HPDE6-E6E7 (cell line): Measurements from ENCODE around the gene CELA3B.
"Not testable (repeated sequence)": the region's sequence is repeated elsewhere in the genome, so short reads cannot be mapped to it uniquely, and the experiment has no call there.

ENCODE experiments used
- DNase-seq: peaks from one replicate; pipeline ENCODE4 v3.0.0; 2011; ENCODE audit warnings: missing footprints; ENCODE audit errors: extremely low spot score

The CELA3B gene

GRCh38 chr1:21975296-21975695, 1.5 kb upstream of the CELA3B start:
- DNase-seq: not testable (repeated sequence)

DNA sequence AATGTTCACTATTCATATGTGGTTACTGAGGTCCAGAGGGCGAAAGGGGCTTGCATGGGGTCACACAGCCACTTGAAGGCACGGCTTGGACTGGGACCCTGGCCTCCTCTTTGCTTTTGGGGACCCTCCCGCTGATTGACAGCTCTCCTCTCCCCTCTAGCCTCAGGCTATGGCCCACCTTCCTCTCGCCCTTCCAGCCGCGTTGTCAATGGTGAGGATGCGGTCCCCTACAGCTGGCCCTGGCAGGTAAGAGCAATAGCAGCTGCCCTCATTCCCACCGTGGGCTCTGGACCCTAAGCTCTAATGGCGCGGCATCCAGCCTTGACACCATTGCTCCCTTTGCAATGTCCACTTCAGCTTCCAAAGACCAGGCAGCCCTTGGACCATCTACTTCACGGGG, 1.4 kb downstream of the CELA3B start:
- DNase-seq: not testable (repeated sequence)

DNA sequence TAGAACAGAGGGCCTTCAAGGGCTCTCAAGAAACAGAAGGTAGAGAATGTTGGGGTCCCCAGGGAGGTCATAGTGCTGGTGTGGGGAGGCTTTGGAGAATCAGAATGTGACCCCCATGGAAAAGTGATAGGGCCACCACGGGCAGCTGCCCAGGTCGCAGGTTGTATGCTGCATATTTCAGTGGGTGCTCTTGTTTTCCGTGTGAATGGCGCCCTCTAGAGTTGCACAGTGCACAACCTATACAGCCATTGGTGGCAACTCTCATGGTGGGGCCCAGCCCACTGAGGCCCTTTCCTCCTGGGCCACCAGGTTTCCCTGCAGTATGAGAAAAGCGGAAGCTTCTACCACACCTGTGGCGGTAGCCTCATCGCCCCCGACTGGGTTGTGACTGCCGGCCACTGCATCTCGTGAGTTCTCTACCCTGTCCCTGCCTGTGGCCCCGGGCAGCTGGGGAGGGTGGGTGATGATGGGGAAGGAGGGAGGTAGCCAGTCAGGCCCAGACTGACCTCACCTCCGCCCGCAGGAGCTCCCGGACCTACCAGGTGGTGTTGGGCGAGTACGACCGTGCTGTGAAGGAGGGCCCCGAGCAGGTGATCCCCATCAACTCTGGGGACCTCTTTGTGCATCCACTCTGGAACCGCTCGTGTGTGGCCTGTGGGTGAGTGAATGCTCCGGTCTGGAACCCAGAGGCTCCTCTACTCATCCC, 3.8 kb downstream of the CELA3B start:
- not testable (repeated sequence) for DNase-seq

DNA sequence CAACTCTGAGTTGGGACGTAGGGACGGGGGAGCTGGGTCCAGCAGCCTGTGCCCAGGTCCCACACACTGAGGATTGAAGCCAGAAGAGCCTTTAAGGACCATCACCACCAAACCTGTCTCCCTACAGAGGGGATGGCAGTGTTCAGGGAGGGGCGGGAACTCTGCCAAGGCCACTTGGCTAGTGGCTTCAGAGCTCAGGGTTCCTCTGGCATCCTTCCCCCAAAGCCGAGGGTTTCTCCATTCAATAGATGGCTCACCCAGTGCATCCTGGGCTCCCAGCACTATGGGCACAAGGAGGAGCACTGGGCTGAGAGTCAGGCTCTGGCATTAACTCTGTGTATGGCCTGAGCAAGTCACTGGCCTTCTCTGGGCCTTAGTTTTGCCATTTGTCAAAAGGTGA, 4.4 kb downstream of the CELA3B start:
- DNase-seq: not testable (repeated sequence)

DNA sequence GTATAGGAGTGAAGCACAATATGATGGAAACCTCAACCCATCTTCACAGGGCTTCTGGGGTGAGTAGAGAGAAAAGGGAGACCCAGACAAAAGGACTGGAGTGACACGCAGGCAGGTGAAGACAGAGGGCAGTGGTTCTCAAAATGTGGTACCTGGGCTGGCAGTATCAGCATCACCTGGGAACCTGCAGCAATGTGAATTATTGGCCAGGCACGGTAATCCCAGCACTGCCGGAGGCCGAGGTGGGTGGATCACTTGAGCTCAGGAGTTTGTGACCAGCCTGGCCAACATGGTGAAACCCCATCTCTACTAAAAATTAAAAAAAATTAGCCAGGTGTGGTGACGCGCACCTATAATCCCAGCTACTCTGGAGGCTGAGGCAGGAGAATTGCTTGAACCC, 5.3 kb downstream of the CELA3B start:
- DNase-seq: not testable (repeated sequence)

DNA sequence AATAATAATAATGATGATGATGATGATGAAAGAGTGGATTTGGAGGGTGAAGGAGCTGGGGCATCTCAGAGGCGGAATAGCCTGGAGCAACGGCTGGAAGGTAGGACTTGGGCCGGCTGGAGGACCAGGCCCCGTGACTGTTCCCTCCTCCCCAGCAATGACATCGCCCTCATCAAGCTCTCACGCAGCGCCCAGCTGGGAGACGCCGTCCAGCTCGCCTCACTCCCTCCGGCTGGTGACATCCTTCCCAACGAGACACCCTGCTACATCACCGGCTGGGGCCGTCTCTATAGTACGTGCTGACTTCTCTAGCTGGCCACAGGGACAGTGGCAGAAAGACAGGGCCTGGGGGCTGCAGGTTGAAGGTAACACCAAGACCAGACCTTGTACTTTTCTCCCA, 6.7 kb downstream of the CELA3B start:
- DNase-seq: not testable (repeated sequence)

- not testable (repeated sequence) for DNase-seq
Observed at GRCh38 chr1:21985893-21986292, 9.1 kb downstream of the CELA3B start.

DNA sequence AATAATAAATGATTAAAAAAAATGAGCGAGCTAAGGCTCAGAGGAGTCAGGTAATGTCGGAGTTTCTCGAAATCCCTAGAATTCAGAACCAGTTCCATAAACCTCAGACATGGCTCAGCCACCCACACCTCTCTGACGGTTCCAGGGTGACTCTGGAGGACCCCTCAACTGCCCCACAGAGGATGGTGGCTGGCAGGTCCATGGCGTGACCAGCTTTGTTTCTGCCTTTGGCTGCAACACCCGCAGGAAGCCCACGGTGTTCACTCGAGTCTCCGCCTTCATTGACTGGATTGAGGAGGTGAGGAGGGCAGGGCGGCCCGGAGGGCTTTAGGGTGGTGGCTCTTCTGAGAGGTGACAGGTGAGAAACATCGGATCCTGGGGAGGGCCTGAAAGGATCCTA, 9.6 kb downstream of the CELA3B start:
- not testable (repeated sequence) for DNase-seq

DNA sequence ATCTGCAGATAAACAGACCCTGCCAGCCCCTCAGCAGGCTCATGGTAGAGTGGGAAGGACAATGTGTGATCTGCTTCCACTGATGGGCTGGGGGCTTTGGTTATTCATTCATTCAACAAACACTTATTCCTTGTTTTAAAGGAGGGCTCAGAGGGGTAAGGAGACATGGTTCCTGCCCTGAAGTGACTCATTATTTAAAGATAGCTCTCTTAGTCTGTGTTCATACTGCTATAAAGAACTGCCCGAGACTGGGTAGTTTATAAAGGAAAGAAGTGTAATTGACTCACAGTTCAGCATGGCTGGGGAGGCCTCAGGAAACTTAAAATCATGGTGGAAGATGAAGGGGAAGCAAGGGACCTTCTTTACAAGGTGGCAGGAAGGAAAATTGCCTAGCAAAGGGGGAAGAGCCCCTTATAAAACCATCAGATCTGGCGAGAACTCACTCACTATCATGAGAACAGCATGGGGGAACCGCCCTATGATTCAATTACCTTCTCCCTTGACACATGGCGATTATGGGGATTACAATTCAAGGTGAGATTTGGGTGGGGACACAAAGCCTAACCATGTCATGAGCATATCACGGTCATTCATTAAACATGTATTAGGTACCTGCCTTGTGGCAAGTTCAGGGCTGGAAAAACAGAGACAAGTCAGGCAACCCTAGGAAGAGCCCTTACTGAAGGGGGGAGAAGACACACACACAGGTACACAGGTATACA, 13.0 kb downstream of the CELA3B start:
- not testable (repeated sequence) for DNase-seq

- DNase-seq: not testable (repeated sequence)
Observed at GRCh38 chr1:21992186-21992585, 15.4 kb downstream of the CELA3B start.

- not testable (repeated sequence) for DNase-seq
Observed at GRCh38 chr1:21994716-21995115, 17.9 kb downstream of the CELA3B start.

DNA sequence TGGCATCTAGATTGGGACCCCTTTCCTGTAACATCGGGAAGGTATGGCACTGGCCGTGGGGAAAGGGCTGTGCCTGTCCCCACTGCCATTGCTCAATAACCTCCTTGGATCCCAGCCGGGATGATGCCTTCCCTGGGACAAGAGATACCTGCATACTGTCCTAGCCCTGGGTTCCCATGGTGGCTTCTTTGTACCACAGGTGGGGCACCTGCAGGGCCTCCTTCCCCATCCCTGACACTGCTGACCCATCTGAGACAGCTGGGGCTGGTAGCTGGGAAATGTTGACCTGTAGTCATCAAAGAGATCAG, 19.8 kb downstream of the CELA3B start:
- not testable (repeated sequence) for DNase-seq

- DNase-seq: not testable (repeated sequence)
Observed at GRCh38 chr1:21997891-21998623, 21.2 kb downstream of the CELA3B start.

- DNase-seq: not testable (repeated sequence)
Observed at GRCh38 chr1:21998624-21999294, 21.9 kb downstream of the CELA3B start.

- not testable (repeated sequence) for DNase-seq
Observed at GRCh38 chr1:21999645-22000044, 22.8 kb downstream of the CELA3B start.

DNA sequence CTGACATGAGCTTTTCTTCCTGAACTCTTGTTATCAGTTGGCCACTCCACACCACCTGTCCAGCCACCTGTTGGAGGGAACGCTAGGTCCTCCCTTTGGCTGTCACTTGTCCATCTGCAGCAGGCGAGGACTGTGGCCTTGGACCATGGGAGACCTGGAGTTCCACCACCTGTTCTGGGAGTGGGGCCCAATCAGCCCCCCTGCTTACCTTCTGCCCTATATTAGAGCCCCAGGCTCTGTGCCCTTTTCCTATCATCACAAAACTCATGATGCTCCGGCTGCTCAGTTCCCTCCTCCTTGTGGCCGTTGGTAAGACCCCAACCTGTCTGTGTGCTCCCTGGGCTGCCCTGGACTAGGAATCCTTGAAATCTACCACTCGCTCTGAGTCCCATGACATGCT, 24.6 kb downstream of the CELA3B start, which contains the start of gene CELA3A:
TSS of gene CELA3A (plus strand) at position 249 of the 400 bp plus-strand sequence. CDS start at position 267, 18 bp downstream.
- DNase-seq: no peak

GRCh38 chr1:22002461-22002860, 25.6 kb downstream of the CELA3B start:
- not testable (repeated sequence) for DNase-seq

GRCh38 chr1:22002875-22003274, 26.1 kb downstream of the CELA3B start:
- DNase-seq: not testable (repeated sequence)

DNA sequence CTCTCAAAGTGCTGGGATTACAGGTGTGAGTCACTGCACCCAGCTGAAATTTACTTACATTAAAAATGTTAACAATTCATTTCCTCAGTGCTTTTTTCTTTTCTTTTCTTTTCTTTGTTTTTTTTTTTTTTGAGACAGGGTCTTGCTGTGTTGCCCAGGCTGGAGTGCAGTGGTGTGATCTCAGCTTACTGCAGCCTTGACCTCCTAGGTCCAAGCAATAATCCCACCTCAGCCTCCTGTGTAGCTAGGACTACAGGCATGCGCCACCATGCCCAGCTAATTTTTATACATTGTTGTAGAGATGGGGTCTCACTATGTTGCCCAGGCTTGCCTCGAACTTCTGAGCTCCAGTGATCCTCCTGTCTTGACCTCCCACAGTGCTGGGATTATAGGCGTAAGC, 27.1 kb downstream of the CELA3B start:
- DNase-seq: not testable (repeated sequence)

DNA sequence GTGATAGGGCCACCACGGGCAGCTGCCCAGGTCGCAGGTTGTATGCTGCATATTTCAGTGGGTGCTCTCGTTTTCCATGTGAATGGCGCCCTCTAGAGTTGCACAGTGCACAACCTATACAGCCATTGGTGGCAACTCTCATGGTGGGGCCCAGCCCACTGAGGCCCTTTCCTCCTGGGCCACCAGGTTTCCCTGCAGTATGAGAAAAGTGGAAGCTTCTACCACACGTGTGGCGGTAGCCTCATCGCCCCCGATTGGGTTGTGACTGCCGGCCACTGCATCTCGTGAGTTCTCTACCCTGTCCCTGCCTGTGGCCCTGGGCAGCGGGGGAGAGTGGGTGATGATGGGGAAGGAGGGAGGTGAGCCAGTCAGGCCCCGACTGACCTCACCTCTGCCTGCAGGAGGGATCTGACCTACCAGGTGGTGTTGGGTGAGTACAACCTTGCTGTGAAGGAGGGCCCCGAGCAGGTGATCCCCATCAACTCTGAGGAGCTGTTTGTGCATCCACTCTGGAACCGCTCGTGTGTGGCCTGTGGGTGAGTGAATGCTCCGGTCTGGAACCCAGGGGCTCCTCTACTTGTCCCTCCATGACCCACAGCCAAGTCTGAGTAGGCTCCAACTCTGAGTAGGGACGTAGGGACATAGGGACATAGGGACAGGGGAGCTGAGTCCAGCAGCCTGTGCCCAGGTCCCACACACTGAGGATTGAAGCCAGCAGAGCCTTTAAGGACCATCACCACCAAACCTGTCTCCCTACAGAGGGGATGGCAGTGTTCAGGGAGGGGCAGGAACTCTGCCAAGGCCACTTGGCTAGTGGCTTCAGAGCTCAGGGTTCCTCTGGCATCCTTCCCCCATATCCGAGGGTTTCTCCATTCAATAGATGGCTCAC, 28.7 kb downstream of the CELA3B start:
- not testable (repeated sequence) for DNase-seq

DNA sequence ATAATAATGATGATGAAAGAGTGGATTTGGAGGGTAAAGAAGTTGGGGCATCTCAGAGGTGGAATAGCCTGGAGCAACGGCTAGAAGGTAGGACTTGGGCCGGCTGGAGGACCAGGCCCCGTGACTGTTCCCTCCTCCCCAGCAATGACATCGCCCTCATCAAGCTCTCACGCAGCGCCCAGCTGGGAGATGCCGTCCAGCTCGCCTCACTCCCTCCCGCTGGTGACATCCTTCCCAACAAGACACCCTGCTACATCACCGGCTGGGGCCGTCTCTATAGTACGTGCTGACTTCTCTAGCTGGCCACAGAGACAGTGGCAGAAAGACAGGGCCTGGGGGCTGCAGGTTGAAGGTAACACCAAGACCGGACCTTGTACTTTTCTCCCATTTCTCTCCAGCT, 29.9 kb downstream of the CELA3B start:
- not testable (repeated sequence) for DNase-seq
